GM18498 (cell line): ENCODE data around the gene COPA.

ENCODE experiments used
- ATAC-seq: cut with Tn5 transposase; IDR thresholded peaks from one replicate; pipeline ENCODE4 v1.9.1; 2021; ENCODE audit warnings: mild to moderate bottlenecking, moderate library complexity; ENCODE audit not compliant: unreplicated experiment

The COPA gene

DNA sequence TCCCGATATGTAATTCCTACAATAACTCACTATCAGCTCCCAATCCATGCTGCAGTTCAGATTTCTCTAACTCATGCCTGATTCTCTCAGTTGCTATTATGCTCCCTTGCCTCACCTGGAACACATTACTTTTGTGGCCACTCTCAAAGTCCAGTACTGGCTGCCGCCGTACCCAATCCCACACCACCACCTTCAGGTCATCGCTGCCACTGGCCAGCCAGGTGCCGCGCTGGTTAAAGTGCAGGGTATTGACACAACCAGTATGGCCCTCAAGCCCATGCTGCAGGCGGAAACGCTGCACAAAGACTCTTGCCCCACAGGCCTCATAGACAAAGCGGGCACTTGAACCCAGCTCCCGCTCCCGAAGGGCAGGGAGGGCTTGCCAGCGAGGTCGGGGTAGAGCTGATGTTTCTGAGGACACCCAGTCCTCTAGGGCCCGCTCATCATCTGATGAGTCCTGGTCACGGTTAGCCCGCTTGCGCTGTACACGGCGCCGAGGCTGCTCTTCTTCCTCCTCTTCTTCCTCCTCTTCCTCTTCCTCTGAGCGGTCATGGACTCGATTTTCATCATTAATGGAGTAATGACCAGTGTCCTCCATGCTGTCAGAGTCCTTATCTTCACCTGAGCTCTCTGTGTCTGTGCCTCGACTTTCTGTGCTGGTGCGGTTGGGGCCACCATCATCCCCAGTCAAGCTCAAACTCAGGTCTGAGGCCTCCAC lies 103.3 kb downstream of the COPA start:
- no peak for ATAC-seq
